GM12878 (cell line): Measurements from ENCODE around the gene LIN7C. TPM values are rescaled to one million over a fixed set of nuclear protein-coding genes. Genes with fewer than 3 reads are reported as not detected.

Source experiments
- ATAC-seq: fragments of 200-7000 bp; cut with Tn5 transposase; 3 replicates; pipeline ENCODE4 v1.9.1; 2020; ENCODE audit warnings: mild to moderate bottlenecking, moderate library complexity
- BruUV-seq: library from RNA; stranded (reverse); fragments of 400-500 nt; replicated peaks from 2 replicates; lab custom pipeline; 2021; lab: Mats Ljungman, UMichigan
- CTCF ChIA-PET: fragments of 300-600 bp; sonication (Branson Sonifier 250); formaldehyde crosslinking; extraction: SDS; loops from one replicate; lab custom pipeline; 2021; ENCODE audit warnings: inconsistent platforms; lab: Yijun Ruan, JAX
- POLR2A ChIA-PET: fragments of 350-600 bp; formaldehyde crosslinking; extraction: SDS; loops from one replicate; lab custom pipeline; 2021; ENCODE audit warnings: inconsistent platforms; lab: Charles Lee
- RAD21 ChIA-PET: fragments of 300-600 bp; sonication (Branson Sonifier 250); formaldehyde crosslinking; loops from one replicate; lab custom pipeline; 2023; ENCODE audit warnings: antibody characterized with exemption; ENCODE audit not compliant: unreplicated experiment; lab: Charles Lee
- SMC1A ChIA-PET: fragments of 300-600 bp; sonication (Branson Sonifier 250); formaldehyde crosslinking; loops from one replicate; lab custom pipeline; 2023; ENCODE audit not compliant: unreplicated experiment, uncharacterized antibody; lab: Charles Lee
- DNase-seq: peaks from one replicate; pipeline ENCODE4 v3.0.0-alpha.2; 2011; ENCODE audit warnings: low read depth, low spot score
- FAIRE-seq: peaks from 3 replicates; lab custom pipeline; 2011; peaks lifted over from hg19 to GRCh38; lab: Jason Lieb, UNC
- H2AFZ ChIP-seq: 2 replicates; pipeline ENCODE4 v1.6.0; 2011; ENCODE audit warnings: low read depth, low read length, control low read depth; ENCODE audit not compliant: control insufficient read depth
- H3K27ac ChIP-seq: 2 replicates; pipeline ENCODE4 v1.5.1; 2011; ENCODE audit warnings: control low read depth; ENCODE audit not compliant: control insufficient read depth, insufficient read depth
- H3K27me3 ChIP-seq, 2 experiments: replicated peaks in 1 of 2; 2 replicates each; pipeline versions ENCODE4 v1.6.0 to v1.6.1; 2011; ENCODE audit warnings: low read length in 1 of 2; ENCODE audit not compliant: control insufficient read depth in 2 of 2, insufficient read depth in 2 of 2
- H3K36me3 ChIP-seq, 2 experiments: 2 replicates each; pipeline ENCODE4 v1.5.1; 2011; ENCODE audit warnings: low read length in 1 of 2; ENCODE audit not compliant: control insufficient read depth in 2 of 2, insufficient read depth in 2 of 2
- H3K4me1 ChIP-seq: 2 replicates; pipeline ENCODE4 v1.6.1; 2011; ENCODE audit warnings: mild to moderate bottlenecking, low read length, moderate library complexity, mixed read lengths; ENCODE audit not compliant: control insufficient read depth, insufficient read depth
- H3K4me2 ChIP-seq: 2 replicates; pipeline ENCODE4 v1.6.0; 2011; ENCODE audit warnings: control low read depth; ENCODE audit not compliant: control insufficient read depth, insufficient read depth
- H3K4me3 ChIP-seq: fragments of 200-600 bp; sonication (generic); 2 replicates; pipeline ENCODE4 v1.5.1; 2016
- H3K79me2 ChIP-seq: 2 replicates; pipeline ENCODE4 v1.6.0; 2011; ENCODE audit warnings: low read length; ENCODE audit not compliant: control insufficient read depth, insufficient read depth
- H3K9ac ChIP-seq: 2 replicates; pipeline ENCODE4 v1.8.0; 2011; ENCODE audit warnings: low read length, control low read depth, mixed read lengths; ENCODE audit not compliant: control insufficient read depth, insufficient read depth
- H3K9me3 ChIP-seq: replicated peaks from 3 replicates; pipeline ENCODE4 v1.5.1; 2011; ENCODE audit warnings: mild to moderate bottlenecking, low read length; ENCODE audit not compliant: control insufficient read depth, insufficient read depth
- H4K20me1 ChIP-seq: 2 replicates; pipeline ENCODE4 v1.6.0; 2011; ENCODE audit not compliant: control insufficient read depth, insufficient read depth
- CBFB ChIP-seq: IDR thresholded peaks from 2 replicates; pipeline ENCODE4 v1.6.1; 2016; ENCODE audit warnings: antibody characterized with exemption, low read depth
- CBX3 ChIP-seq: fragments of 200-600 bp; sonication (generic); IDR thresholded peaks from 2 replicates; pipeline ENCODE4 v1.6.1; 2016; ENCODE audit warnings: low read depth, borderline replicate concordance
- EGR1 ChIP-seq, 2 experiments: IDR thresholded peaks; 1 replicate in 1 of 2; 2 replicates in 1 of 2; pipeline ENCODE4 v1.6.1; 2011 to 2012; ENCODE audit warnings: low read depth in 2 of 2, low read length in 2 of 2, borderline replicate concordance in 1 of 2, mild to moderate bottlenecking in 1 of 2, moderate library complexity in 1 of 2
- MTA3 ChIP-seq: IDR thresholded peaks from 2 replicates; pipeline ENCODE4 v1.6.1; 2012; ENCODE audit warnings: low read length, inconsistent platforms, borderline replicate concordance
- NR2C1 ChIP-seq: fragments of 450-650 bp; IDR thresholded peaks from 2 replicates; pipeline ENCODE4 v1.6.1; 2017; ENCODE audit warnings: antibody characterized with exemption, mild to moderate bottlenecking, moderate library complexity
- POLR2A ChIP-seq: IDR thresholded peaks from 2 replicates; pipeline ENCODE4 v1.6.1; 2011; ENCODE audit warnings: low read depth, mild to moderate bottlenecking, low read length
- WGBS: methylation state at CpG from one replicate; pipeline ENCODE4 v1.1.6; 2016; ENCODE audit warnings: low lambda C conversion rate; ENCODE audit not compliant: insufficient replicate concordance, insufficient coverage; ENCODE audit errors: missing lambda C conversion rate; 5-methylcytosine and 5-hydroxymethylcytosine counted together
- in situ Hi-C: fragments of 300-500 bp; cut with MboI; formaldehyde crosslinking; loops from 9 replicates; pipeline ENCODE4 v1.14.3; 2018; ENCODE audit warnings: mixed read lengths
- intact Hi-C: fragments of 100-400 bp; cut with micrococcal nuclease; formaldehyde crosslinking; loops from one replicate; pipeline ENCODE4 v1.14.2; 2022; ENCODE audit not compliant: unreplicated experiment
- polyA plus RNA-seq, 11 experiments: library from polyadenylated mRNA; depleted of rRNA in 4 of 11; unstranded in 6 of 11; stranded (reverse) in 5 of 11; fragments of >200 nt; fragmentation: Nextera tagmentation in 4 of 11; fragmentation: Illumina TruSeq in 1 of 11; extraction: Ambion mirVana in 4 of 11; extraction: Trizol in 1 of 11; gene quantifications; 1 replicate in 1 of 11; 2 replicates in 10 of 11; pipeline versions ENCODE4 v1.2.1 to v1.2.3, GENCODE V29; 2011 to 2016; ENCODE audit warnings: inconsistent platforms in 2 of 11, missing spikeins in 2 of 11, low read depth in 1 of 11
- total RNA-seq, 4 experiments: library from RNA; depleted of rRNA in 3 of 4; stranded (reverse); fragments of >200 nt in 3 of 4; fragmentation: Illumina TruSeq in 1 of 4; extraction: Trizol in 1 of 4; gene quantifications; 2 replicates each; pipeline versions ENCODE4 v1.2.1 to v1.2.3, GENCODE V29; 2013 to 2021
- TF ChIP-seq, protein P1 (sequence below): fragments of 450-650 bp; IDR thresholded peaks from 2 replicates; pipeline ENCODE4 v1.6.1; 2018; ENCODE audit warnings: borderline replicate concordance, mild to moderate bottlenecking; ENCODE audit not compliant: partially characterized antibody

The LIN7C gene
- total and polyA plus RNA-seq, 10 of the 15 experiments (the other 5 are each of a cell fraction or from before 2014, with no cell fraction given) = 6.0 to 23.7 (median 15.1) TPM

DNA sequence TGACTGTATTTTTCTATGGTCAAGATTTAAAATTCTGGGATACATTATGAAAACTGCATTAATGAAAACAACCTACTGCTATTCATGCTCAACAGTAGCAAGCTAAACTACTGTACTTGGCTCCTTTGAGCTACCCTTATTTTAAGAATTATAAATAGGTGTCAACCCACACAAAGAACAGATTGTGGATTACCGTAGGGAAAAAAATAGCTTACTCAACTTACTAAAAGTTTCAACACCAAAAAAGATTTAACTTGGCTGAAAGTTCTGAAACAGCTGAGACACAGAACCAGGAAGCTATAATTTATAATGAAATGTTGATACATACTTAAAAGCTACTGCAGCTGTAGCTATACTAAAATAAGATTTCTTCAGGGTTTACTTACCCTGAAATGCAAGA lies 10.1 kb downstream of the LIN7C start:
- ChIA-PET SMC1A (interaction anchor here (0.6 to 4.9 kb wide), 10 partner anchors 10 to 312 kb away, joined by 3 to 71 read pairs (median 6); no protein-coding TSS in a partner anchor), RAD21 (interaction anchor here (0.7 to 4.4 kb wide), 11 partner anchors 10 to 1838 kb away, joined by 3 to 40 read pairs (median 5); no protein-coding TSS in a partner anchor), POLR2A (interaction anchor here (0.6 to 0.8 kb wide), 2 partner anchors 136 to 264 kb away, joined by 3 read pairs; no protein-coding TSS in a partner anchor), CTCF (interaction anchor here (0.6 to 9.3 kb wide), 27 partner anchors 10 to 1212 kb away, joined by 3 to 119 read pairs (median 5); partner anchors contain the start of genes CCDC34 and LIN7C)
- intact Hi-C loops = no loop called here
- Histone ChIP-seq H3K27me3 (no peaks in the 10 kb centered on the region), H3K79me2 (peaks cover 3% of the 10 kb centered on the region; the same call in 1 of the 2 replicates), H3K9ac (no peak overlapping the region), H3K4me2 (no peak overlapping the region), H4K20me1 (no peaks in the 10 kb centered on the region), H3K4me3 (no peak overlapping the region), H3K36me3 (peaks cover 4 to 18% of the 10 kb centered on the region in 2 experiments), H3K9me3 (no peaks in the 10 kb centered on the region; the same call in 2 of the 3 replicates), H3K4me1 (no peaks in the 10 kb centered on the region), H2AFZ (no peak overlapping the region), H3K27ac (no peak overlapping the region)
- ATAC-seq (no peak), FAIRE-seq (no peak), DNase-seq (no peak)
- TF ChIP-seq POLR2A (no peak), MTA3 (no peak), CBFB (no peak), CBX3 (no peak), NR2C1 (no peak), EGR1 (IDR thresholded peaks at IDR 0.05; ENCODE audit: borderline replicate concordance in 1 of 2, low read depth in 2 of 2, low read length in 2 of 2) (no peak)
- TF ChIP-seq, protein P1, sequence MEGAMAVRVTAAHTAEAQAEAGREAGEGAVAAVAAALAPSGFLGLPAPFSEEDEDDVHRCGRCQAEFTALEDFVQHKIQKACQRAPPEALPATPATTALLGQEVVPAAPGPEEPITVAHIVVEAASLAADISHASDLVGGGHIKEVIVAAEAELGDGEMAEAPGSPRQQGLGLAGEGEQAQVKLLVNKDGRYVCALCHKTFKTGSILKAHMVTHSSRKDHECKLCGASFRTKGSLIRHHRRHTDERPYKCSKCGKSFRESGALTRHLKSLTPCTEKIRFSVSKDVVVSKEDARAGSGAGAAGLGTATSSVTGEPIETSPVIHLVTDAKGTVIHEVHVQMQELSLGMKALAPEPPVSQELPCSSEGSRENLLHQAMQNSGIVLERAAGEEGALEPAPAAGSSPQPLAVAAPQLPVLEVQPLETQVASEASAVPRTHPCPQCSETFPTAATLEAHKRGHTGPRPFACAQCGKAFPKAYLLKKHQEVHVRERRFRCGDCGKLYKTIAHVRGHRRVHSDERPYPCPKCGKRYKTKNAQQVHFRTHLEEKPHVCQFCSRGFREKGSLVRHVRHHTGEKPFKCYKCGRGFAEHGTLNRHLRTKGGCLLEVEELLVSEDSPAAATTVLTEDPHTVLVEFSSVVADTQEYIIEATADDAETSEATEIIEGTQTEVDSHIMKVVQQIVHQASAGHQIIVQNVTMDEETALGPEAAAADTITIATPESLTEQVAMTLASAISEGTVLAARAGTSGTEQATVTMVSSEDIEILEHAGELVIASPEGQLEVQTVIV = no peak
- in situ Hi-C loops = no loop called here
- BruUV-seq = no TSS peak
- 100% methylated on average over 1 of the region's 1 CpG for WGBS
